IPS-18a (cell line): ENCODE measurements around the gene ITIH5.

ENCODE experiments used
- H3K27ac ChIP-seq: one replicate; pipeline ENCODE4 v1.5.1; 2013; ENCODE audit warnings: low read length
- H3K27me3 ChIP-seq: one replicate; pipeline ENCODE4 v1.6.1; 2013; ENCODE audit warnings: mild to moderate bottlenecking, low read length; ENCODE audit not compliant: control insufficient read depth, insufficient read depth
- H3K36me3 ChIP-seq: one replicate; pipeline ENCODE4 v1.6.1; 2013; ENCODE audit warnings: low read depth, low read length; ENCODE audit not compliant: control insufficient read depth
- H3K4me1 ChIP-seq: one replicate; pipeline ENCODE4 v1.6.1; 2013; ENCODE audit warnings: low read depth, low read length; ENCODE audit not compliant: control insufficient read depth
- H3K4me3 ChIP-seq: one replicate; pipeline ENCODE4 v1.5.1; 2013; ENCODE audit warnings: low read length
- H3K9ac ChIP-seq: one replicate; pipeline ENCODE4 v1.6.1; 2013; ENCODE audit warnings: mild to moderate bottlenecking, low read length, moderate library complexity
- H3K9me3 ChIP-seq: one replicate; pipeline ENCODE4 v1.6.1; 2013; ENCODE audit warnings: low read depth, low read length; ENCODE audit not compliant: control insufficient read depth

The ITIH5 gene

DNA sequence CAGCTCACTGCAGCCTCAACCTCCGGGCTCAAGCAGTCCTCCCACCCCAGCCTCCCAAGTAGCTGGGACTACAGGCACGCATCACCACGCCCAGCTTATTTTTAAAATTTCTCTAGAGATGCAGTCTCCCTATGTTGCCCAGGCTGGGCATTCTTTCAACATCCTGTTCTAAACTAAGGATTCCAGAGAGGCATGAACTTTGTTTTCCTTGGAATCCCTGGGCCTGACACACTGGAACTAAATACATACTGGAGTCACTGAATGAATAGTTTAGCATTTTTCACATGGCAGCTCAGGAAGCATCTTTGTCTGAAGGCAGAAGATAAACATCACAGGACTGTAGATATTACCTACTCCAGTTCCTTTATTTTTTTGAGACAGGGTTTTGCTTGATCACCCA, 108.7 kb downstream of the ITIH5 start:
- Histone ChIP-seq H3K27me3 (no peaks in the 10 kb centered on the region), H3K9me3 (no peaks in the 10 kb centered on the region), H3K36me3 (no peaks in the 10 kb centered on the region), H3K9ac (no peak overlapping the region), H3K27ac (no peak overlapping the region), H3K4me1 (peaks cover 15% of the 10 kb centered on the region), H3K4me3 (no peak overlapping the region)

GRCh38 chr10:7553531-7553930, 113.2 kb downstream of the ITIH5 start:
- Histone ChIP-seq H3K36me3 (no peaks in the 10 kb centered on the region), H3K4me3 (no peak overlapping the region), H3K4me1 (peaks cover 6% of the 10 kb centered on the region), H3K27me3 (no peaks in the 10 kb centered on the region), H3K9ac (no peak overlapping the region), H3K9me3 (no peaks in the 10 kb centered on the region), H3K27ac (no peak overlapping the region)

- Histone ChIP-seq H3K9me3 (no peaks in the 10 kb centered on the region), H3K27ac (no peak overlapping the region), H3K4me1 (peaks cover 6% of the 10 kb centered on the region), H3K36me3 (no peaks in the 10 kb centered on the region), H3K27me3 (no peaks in the 10 kb centered on the region), H3K9ac (no peak overlapping the region), H3K4me3 (no peak overlapping the region)
Measured at GRCh38 chr10:7551950-7552716, 114.6 kb downstream of the ITIH5 start.

DNA sequence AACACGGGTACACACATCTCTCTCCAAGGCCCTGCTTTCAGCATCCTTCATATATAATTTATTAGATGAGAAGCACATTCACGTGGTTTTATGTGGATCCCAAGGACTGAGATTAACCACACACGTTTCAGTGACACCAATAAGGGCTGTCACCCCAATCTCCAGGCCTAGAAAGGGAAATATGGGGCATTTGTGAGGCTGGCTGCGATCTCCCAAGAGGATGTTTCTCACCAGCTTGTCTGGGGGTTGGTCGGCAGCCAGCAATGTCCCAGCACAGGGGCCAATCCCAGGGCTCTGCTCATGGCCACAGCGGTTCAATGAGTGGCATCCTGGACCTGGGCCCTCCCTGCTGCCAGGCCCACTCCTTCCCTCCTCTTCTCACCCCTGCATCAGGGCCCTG, 115.5 kb downstream of the ITIH5 start:
- Histone ChIP-seq H3K4me3 (no peak overlapping the region), H3K9me3 (no peaks in the 10 kb centered on the region), H3K9ac (no peak overlapping the region), H3K27ac (no peak overlapping the region), H3K36me3 (no peaks in the 10 kb centered on the region), H3K4me1 (peaks cover 6% of the 10 kb centered on the region), H3K27me3 (no peaks in the 10 kb centered on the region)

- Histone ChIP-seq H3K4me3 (no peak overlapping the region), H3K9ac (no peak overlapping the region), H3K4me1 (peaks cover 6% of the 10 kb centered on the region), H3K27me3 (no peaks in the 10 kb centered on the region), H3K27ac (no peak overlapping the region), H3K36me3 (no peaks in the 10 kb centered on the region), H3K9me3 (no peaks in the 10 kb centered on the region)
Measured at GRCh38 chr10:7550013-7550412, 116.8 kb downstream of the ITIH5 start.

DNA sequence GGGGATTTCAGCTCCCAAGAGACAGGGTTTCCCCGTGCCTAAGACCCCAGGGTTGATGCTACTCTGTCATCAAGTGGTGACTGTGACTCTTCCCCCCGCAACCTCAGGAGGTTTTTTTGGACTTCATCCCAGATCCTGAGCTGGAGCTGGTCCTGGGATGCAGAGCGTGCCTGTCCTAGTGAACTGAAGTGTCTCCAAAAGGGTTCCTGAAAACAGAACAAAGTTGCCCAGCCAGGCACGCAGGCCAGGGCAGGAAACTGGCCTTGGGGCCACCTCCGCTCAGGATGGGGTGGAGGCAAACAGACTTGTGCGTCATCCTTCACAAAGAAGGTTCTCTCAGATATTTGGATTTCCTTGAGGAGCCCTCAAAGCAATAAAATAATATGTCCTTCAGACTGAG, 118.9 kb downstream of the ITIH5 start:
- Histone ChIP-seq H3K4me3 (no peak overlapping the region), H3K27me3 (no peaks in the 10 kb centered on the region), H3K27ac (no peak overlapping the region), H3K9me3 (no peaks in the 10 kb centered on the region), H3K9ac (no peak overlapping the region), H3K36me3 (no peaks in the 10 kb centered on the region), H3K4me1 (peaks cover 6% of the 10 kb centered on the region)

- H3K9ac ChIP-seq: no peak overlapping the region
- H3K9me3 ChIP-seq: no peaks in the 10 kb centered on the region
- no peaks in the 10 kb centered on the region for H3K27me3 ChIP-seq
- H3K36me3 ChIP-seq: no peaks in the 10 kb centered on the region
- no peak overlapping the region for H3K27ac ChIP-seq
- peaks cover 5% of the 10 kb centered on the region for H3K4me1 ChIP-seq
- H3K4me3 ChIP-seq: no peak overlapping the region
Measured at GRCh38 chr10:7547206-7547605, 119.6 kb downstream of the ITIH5 start.

DNA sequence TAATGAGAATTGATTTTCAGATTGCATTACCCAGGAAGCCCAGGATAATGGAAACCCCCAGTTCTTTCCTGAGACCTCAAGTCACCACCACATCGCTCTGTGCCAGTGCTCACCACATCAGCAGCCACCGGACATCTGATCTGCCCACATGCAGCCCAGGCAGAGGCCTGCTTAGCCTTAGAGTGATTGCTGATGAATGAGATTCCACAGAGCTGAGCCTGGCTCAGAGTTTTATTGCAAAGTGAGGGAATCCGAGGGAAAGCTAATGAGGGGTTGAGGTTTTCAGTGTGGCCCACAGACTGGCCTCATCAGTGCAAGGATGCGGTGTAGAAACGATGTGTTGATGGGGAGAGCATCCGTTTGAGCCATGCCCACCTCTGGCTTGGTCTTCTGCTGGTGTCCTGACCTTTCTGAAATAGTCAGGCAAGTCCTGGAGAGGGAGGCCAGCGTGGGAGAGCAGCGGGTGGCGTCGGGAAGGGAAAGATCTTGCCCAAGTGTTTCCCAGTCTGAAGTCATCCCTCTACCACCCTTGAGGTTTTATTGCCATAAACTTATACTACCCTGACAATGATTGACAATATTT, 120.3 kb downstream of the ITIH5 start:
- no peaks in the 10 kb centered on the region for H3K9me3 ChIP-seq
- no peaks in the 10 kb centered on the region for H3K27me3 ChIP-seq
- H3K27ac ChIP-seq: no peak overlapping the region
- no peaks in the 10 kb centered on the region for H3K36me3 ChIP-seq
- H3K9ac ChIP-seq: no peak overlapping the region
- H3K4me3 ChIP-seq: no peak overlapping the region
- H3K4me1 ChIP-seq: peaks cover 8% of the 10 kb centered on the region

- Histone ChIP-seq H3K4me1 (peaks cover 15% of the 10 kb centered on the region), H3K36me3 (no peaks in the 10 kb centered on the region), H3K4me3 (no peak overlapping the region), H3K27me3 (no peaks in the 10 kb centered on the region), H3K9me3 (no peaks in the 10 kb centered on the region), H3K27ac (no peak overlapping the region), H3K9ac (no peak overlapping the region)
Measured at GRCh38 chr10:7545792-7546191, 121.0 kb downstream of the ITIH5 start.

DNA sequence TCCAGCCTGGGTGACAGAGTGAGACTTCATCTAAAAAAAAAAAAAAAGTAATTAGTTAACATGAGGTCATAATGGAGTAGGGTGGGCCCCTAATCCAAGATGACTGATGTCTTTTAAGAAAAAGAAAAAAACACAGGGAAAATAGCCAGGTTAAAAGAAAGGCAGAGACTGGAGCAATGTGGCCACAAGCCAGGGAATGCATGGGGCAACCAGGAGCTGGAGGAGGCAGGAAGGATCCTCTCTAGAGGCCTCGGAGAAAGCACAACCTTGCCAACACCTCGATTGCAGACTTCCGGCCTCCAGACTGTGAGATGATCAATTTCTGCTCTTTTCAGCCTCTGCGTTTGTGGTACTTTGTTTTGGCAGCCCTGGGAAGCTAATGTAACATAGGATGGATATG, 121.5 kb downstream of the ITIH5 start:
- H3K4me1 ChIP-seq: peaks cover 19% of the 10 kb centered on the region
- H3K27me3 ChIP-seq: no peaks in the 10 kb centered on the region
- no peak overlapping the region for H3K27ac ChIP-seq
- H3K9ac ChIP-seq: no peak overlapping the region
- H3K4me3 ChIP-seq: no peak overlapping the region
- H3K9me3 ChIP-seq: no peaks in the 10 kb centered on the region
- no peaks in the 10 kb centered on the region for H3K36me3 ChIP-seq

DNA sequence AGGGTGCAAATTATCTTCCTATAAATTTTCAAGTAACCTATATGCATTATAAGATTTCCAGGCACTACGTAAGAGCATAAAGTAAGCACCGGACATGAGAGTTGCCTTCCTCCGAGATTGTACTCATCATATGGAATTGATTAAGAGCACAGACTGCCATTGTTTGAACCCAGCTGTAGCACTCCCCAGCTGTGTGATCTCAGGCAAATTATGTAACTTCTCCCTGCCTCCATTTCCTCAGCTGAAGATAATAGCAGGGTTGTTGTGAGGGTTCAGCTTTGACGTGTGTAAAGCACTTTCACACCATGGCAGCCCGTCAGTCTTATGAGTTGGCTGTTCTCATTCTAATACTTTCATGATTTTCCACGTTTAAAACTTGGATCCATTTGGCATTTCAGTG, 122.6 kb downstream of the ITIH5 start:
- Histone ChIP-seq H3K4me1 (peaks cover 19% of the 10 kb centered on the region), H3K4me3 (no peak overlapping the region)

More for the DNA sequence above, 122.6 kb downstream of the ITIH5 start:
- Histone ChIP-seq H3K9me3 (no peaks in the 10 kb centered on the region), H3K9ac (no peak overlapping the region), H3K27me3 (no peaks in the 10 kb centered on the region), H3K27ac (no peak overlapping the region), H3K36me3 (no peaks in the 10 kb centered on the region)
